Esophagus (tissue), 2 donors: ENCODE data around the gene JDP2. TPM values are rescaled to one million over a fixed set of nuclear protein-coding genes. Genes with fewer than 3 reads are reported as not detected.

Experiments used
- H3K27ac ChIP-seq, 2 donors: one replicate each; pipeline ENCODE4 v1.5.1; 2013; ENCODE audit warnings: low read depth in 2 of 2, mild to moderate bottlenecking in 2 of 2, inconsistent platforms in 1 of 2, low read length in 1 of 2, moderate library complexity in 1 of 2
- H3K27me3 ChIP-seq, 2 donors: one replicate each; pipeline ENCODE4 v1.6.1; 2013; ENCODE audit warnings: low read length in 2 of 2, control low read depth in 1 of 2, mild to moderate bottlenecking in 1 of 2; ENCODE audit not compliant: insufficient read depth in 2 of 2, control insufficient read depth in 1 of 2
- H3K36me3 ChIP-seq, 2 donors: one replicate each; pipeline ENCODE4 v1.6.1; 2013; ENCODE audit warnings: low read length in 1 of 2; ENCODE audit not compliant: control insufficient read depth in 2 of 2, insufficient read depth in 2 of 2
- H3K4me1 ChIP-seq, 2 donors: one replicate each; pipeline ENCODE4 v1.6.1; 2013; ENCODE audit warnings: low read length in 1 of 2; ENCODE audit not compliant: control insufficient read depth in 2 of 2, insufficient read depth in 2 of 2
- H3K4me3 ChIP-seq, 2 donors: one replicate each; pipeline ENCODE4 v1.5.1; 2013; ENCODE audit warnings: low read length in 2 of 2, mild to moderate bottlenecking in 2 of 2, low read depth in 1 of 2, moderate library complexity in 1 of 2
- H3K9me3 ChIP-seq, 2 donors: one replicate each; pipeline ENCODE4 v1.6.1; 2013; ENCODE audit warnings: mild to moderate bottlenecking in 2 of 2, low read depth in 1 of 2, low read length in 1 of 2, moderate library complexity in 1 of 2; ENCODE audit not compliant: control insufficient read depth in 2 of 2, insufficient read depth in 1 of 2
- WGBS, 2 donors: extraction: QIAGEN DNeasy Blood & Tissue Kit; methylation state at CpG; one replicate each; pipeline ENCODE4 v1.1.7; 2013; 5-methylcytosine and 5-hydroxymethylcytosine counted together
- polyA plus RNA-seq, 2 donors: library from polyadenylated mRNA; stranded (reverse); fragments of 200-250 nt; gene quantifications; one replicate each; pipeline ENCODE4 v1.2.3, GENCODE V29; 2013
- donor health status: healthy with polysubstance abuse.
- donor health status: Bipolar disorder and iron deficiency.

Gene JDP2
- polyA plus RNA-seq, 2 donors, result 13.4 to 18.4 TPM

GRCh38 chr14:75458305-75458704, 30.5 kb downstream of the JDP2 start:
- no peak overlapping the region for H3K4me3 ChIP-seq
- H3K27ac ChIP-seq, result no peak overlapping the region
- peaks cover 0 to 18% of the 10 kb centered on the region in 2 donors for H3K36me3 ChIP-seq
- WGBS, 2 donors, result 75 to 88% methylated on average over 3 of the region's 3 CpGs
- no peaks in the 10 kb centered on the region for H3K27me3 ChIP-seq
- peaks cover 13 to 24% of the 10 kb centered on the region in 2 donors for H3K4me1 ChIP-seq
- no peaks in the 10 kb centered on the region for H3K9me3 ChIP-seq

DNA sequence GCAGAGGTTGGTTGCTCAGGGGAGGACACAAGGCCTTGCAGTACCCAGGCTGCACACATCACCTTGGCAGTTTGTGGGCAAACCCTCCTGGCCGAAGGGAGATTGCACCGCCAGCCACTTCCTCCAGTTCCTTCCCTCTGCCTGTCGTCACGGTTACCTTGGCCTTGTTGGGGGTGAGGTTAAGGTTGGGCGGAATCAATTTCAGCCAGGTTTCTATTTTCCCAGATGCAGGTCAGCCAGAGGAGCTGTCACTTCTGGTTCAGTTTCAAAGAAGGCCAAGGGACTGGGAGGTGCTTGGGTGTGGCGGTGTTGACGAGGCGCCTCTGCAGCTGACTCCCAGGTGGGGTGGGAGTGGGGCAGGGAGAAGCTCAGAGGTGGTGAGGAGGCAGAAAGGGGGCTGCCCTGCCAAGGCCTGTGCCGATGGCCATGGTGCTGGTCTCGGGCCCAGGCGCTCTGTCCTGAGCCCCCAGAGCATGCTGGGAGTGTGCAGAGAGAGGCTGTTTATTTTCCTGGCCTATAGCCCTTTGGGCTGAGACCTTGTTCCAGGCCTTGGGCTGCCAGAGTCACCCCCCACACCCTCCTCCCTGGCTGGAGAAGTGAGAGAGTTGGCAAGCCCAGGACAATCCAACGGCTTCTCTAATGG, 31.4 kb downstream of the JDP2 start:
- Histone ChIP-seq H3K36me3 (peaks cover 0 to 20% of the 10 kb centered on the region in 2 donors), H3K4me1 (peaks cover 13 to 20% of the 10 kb centered on the region in 2 donors), H3K9me3 (no peaks in the 10 kb centered on the region), H3K27me3 (no peaks in the 10 kb centered on the region), H3K27ac (peak overlapping the region in 1 of 2 donors; percentile 69), H3K4me3 (no peak overlapping the region)
- WGBS, 2 donors, result 49 to 58% methylated on average over 12 of the region's 12 CpGs

DNA sequence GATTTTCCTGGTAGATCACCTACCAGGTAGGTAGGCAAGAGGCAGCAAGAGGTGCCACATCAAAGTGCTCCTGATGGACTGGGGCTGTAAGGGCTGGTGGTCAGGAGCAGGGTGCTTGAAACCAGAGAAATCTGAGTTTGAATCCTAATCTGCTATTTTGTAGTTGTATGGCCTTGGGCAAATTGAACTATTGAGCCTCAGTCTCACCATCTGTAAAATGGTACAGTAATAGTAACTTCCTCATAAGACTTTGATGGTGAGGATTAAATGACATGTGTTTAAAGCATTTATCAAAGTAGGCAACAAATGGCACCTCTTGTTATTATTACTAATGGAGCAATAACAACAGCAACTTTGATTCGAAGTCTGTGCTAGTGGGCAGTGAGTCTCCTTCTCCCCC, 32.0 kb downstream of the JDP2 start:
- WGBS, 2 donors, result 93 to 95% methylated on average over 1 of the region's 1 CpG
- Histone ChIP-seq H3K4me3 (no peak overlapping the region), H3K9me3 (no peaks in the 10 kb centered on the region), H3K27ac (peak overlapping the region in 1 of 2 donors; percentile 69), H3K27me3 (no peaks in the 10 kb centered on the region), H3K36me3 (peaks cover 0 to 20% of the 10 kb centered on the region in 2 donors), H3K4me1 (peaks cover 13 to 18% of the 10 kb centered on the region in 2 donors)

DNA sequence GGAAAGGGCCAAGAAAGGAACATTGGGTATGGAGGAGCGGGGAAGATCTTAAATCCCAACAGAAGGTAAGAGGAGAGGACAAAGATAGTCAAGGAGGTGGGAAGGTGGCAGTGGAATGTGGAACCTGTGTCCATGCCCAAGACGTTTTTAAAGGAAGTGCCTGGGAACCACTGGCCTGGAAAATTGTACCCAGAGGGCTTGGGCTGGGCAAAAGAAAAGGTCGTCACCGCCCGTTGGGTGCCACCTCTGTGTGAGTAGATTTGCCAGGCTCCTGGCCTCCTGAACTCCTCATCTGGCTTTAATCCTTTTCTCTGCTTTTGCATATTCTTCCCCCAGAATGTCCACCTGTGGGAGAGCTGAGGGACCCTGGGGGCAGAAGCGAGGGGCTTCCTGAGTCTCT, 32.6 kb downstream of the JDP2 start:
- no peaks in the 10 kb centered on the region for H3K27me3 ChIP-seq
- 75 to 77% methylated on average over 6 of the region's 6 CpGs for WGBS, 2 donors
- H3K4me1 ChIP-seq, result peaks cover 13 to 17% of the 10 kb centered on the region in 2 donors
- no peak overlapping the region for H3K27ac ChIP-seq
- no peak overlapping the region for H3K4me3 ChIP-seq
- peaks cover 0 to 17% of the 10 kb centered on the region in 2 donors for H3K36me3 ChIP-seq
- H3K9me3 ChIP-seq, result no peaks in the 10 kb centered on the region

DNA sequence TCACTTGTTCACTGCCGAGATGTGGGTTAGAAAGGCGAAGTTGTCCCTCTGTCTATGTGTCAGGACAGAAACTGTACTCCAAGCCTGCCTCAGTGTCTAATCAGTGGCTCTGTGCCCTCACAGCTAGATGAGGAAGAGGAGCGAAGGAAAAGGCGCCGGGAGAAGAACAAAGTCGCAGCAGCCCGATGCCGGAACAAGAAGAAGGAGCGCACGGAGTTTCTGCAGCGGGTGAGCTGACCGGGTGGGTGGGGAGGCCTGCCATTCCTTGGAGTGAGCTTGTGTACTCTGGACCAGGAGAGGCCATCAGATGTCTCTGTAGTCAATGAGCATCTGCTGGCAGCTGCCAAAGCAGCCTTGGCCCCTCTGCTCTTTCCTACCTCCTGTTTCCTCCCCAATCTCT, 33.5 kb downstream of the JDP2 start:
- Histone ChIP-seq H3K27me3 (no peaks in the 10 kb centered on the region), H3K27ac (no peak overlapping the region), H3K4me1 (peaks cover 11 to 13% of the 10 kb centered on the region in 2 donors), H3K36me3 (peaks cover 0 to 13% of the 10 kb centered on the region in 2 donors), H3K4me3 (no peak overlapping the region), H3K9me3 (no peaks in the 10 kb centered on the region)
- 96 to 97% methylated on average over 12 of the region's 12 CpGs for WGBS, 2 donors

DNA sequence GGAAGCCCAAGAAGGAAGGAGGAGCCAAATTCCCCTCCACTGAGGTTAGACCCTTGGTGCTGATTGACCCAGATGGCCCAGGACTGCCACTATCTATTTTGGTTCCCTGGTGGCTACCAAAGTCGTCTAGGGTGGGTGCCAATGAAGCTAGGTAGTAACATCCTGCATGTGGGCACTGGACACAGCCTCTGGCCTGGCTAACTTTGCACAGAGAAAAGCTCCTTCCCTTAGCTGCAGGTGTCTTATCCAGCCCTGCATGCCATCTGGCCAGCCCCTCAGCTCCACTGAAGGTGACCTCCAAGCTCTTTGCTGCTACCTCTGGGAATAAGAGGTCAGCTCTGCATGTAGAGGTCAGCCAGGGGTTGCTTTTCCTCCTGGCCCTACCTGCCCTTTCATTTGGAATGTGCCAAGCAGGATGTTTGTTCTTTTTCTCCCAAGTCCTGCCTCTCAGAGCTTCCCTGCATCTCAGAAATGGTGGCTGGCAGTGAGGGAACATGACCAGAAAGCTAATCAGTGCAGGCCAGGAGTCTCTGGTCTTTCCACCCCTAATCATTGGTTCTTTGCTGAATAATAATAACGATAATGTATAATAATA, 34.0 kb downstream of the JDP2 start:
- no peak overlapping the region for H3K27ac ChIP-seq
- H3K4me3 ChIP-seq, result no peak overlapping the region
- H3K9me3 ChIP-seq, result no peaks in the 10 kb centered on the region
- peaks cover 11 to 13% of the 10 kb centered on the region in 2 donors for H3K4me1 ChIP-seq
- no peaks in the 10 kb centered on the region for H3K27me3 ChIP-seq
- WGBS, 2 donors, result 68 to 76% methylated on average over 2 of the region's 2 CpGs
- H3K36me3 ChIP-seq, result peaks cover under 1 to 13% of the 10 kb centered on the region in 2 donors

DNA sequence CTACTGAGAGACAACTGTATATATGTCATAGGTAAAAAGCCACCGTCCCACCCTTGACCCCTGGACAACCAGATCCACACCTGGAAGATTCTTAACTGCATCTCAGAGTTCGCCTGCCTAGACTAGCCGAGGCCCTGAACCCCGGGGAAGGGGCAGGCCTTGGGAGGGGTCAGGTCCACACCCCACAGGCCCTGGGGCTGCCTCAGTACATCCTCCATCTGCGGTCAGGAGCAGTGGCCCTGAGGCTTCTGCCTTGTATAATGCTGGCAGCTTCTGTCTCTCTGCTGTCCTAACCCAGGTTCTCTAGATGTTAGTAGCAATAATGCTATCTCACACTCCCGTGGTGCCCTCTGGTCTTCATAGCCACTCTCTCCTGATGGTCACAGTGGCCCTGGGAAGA, 36.8 kb downstream of the JDP2 start:
- H3K4me1 ChIP-seq, result peaks cover 3 to 4% of the 10 kb centered on the region in 2 donors
- H3K36me3 ChIP-seq, result peaks cover 5 to 17% of the 10 kb centered on the region in 2 donors

GRCh38 chr14:75467763-75468162, 39.9 kb downstream of the JDP2 start:
- H3K27ac ChIP-seq, result peak overlapping the region in 1 of 2 donors; percentile 42
- H3K4me3 ChIP-seq, result no peak overlapping the region
- peaks cover 20 to 25% of the 10 kb centered on the region in 2 donors for H3K36me3 ChIP-seq
- 83 to 89% methylated on average over 11 of the region's 11 CpGs for WGBS, 2 donors
- peaks cover 0 to 2% of the 10 kb centered on the region in 2 donors for H3K4me1 ChIP-seq
- no peaks in the 10 kb centered on the region for H3K9me3 ChIP-seq
- no peaks in the 10 kb centered on the region for H3K27me3 ChIP-seq

More for the DNA sequence above, 36.8 kb downstream of the JDP2 start:
- H3K27ac ChIP-seq, result no peak overlapping the region
- 82 to 85% methylated on average over 6 of the region's 6 CpGs for WGBS, 2 donors
- no peaks in the 10 kb centered on the region for H3K9me3 ChIP-seq
- no peaks in the 10 kb centered on the region for H3K27me3 ChIP-seq
- H3K4me3 ChIP-seq, result no peak overlapping the region

- H3K27me3 ChIP-seq, result no peaks in the 10 kb centered on the region
- H3K27ac ChIP-seq, result peak overlapping the region in 1 of 2 donors; percentile 45
- no peak overlapping the region for H3K4me3 ChIP-seq
- peaks cover 20 to 21% of the 10 kb centered on the region in 2 donors for H3K36me3 ChIP-seq
- H3K9me3 ChIP-seq, result no peaks in the 10 kb centered on the region
- WGBS, 2 donors, result 88 to 90% methylated on average over 16 of the region's 16 CpGs
- H3K4me1 ChIP-seq, result peaks cover 0 to 2% of the 10 kb centered on the region in 2 donors
These were observed 41.3 kb downstream of the JDP2 start for GRCh38 chr14:75469164-75469563.
